ENCODE results near the gene DHCR7. TPM values are rescaled to one million over a fixed set of nuclear protein-coding genes. Genes with fewer than 3 reads are reported as not detected.

The DHCR7 gene
- total RNA-seq, 2 donors from 2014 or later, result 87.7 to 130 TPM

GRCh38 chr11:71432761-71433647, 15.2 kb downstream of the DHCR7 start:
- no peak overlapping the region for H3K4me3 Mint-ChIP-seq
- peaks cover 26% of the 10 kb centered on the region for H3K36me3 Mint-ChIP-seq (ENCODE audit: low read depth)
- Histone ChIP-seq H3K36me3 (ENCODE audit: control insufficient read depth, insufficient read depth, low read length) (peaks cover 19% of the 10 kb centered on the region), H3K9me3 (ENCODE audit: control insufficient read depth, low read length) (no peaks in the 10 kb centered on the region), H3K9ac (ENCODE audit: extremely low read depth, low read length, poor library complexity, severe bottlenecking) (no peak overlapping the region), H3K27ac (ENCODE audit: low read depth, low read length) (no peak overlapping the region), H3K27me3 (ENCODE audit: control insufficient read depth, insufficient read depth, low read length, poor library complexity, severe bottlenecking) (no peaks in the 10 kb centered on the region), H3K4me3 (ENCODE audit: low read length) (no peak overlapping the region), H3K4me1 (ENCODE audit: control insufficient read depth, insufficient read depth, low read length) (no peaks in the 10 kb centered on the region)
- TF ChIP-seq CTCF (conservative IDR thresholded peaks at IDR 0.05), result no peak
- H3K27ac Mint-ChIP-seq, result peak overlapping the region; percentile 29
- DNase-seq, result peak; percentile 40
- H3K9me3 Mint-ChIP-seq, result peaks cover 5% of the 10 kb centered on the region
- 95 to 100% methylated on average over 1 to 7 of the region's 7 CpGs for WGBS, 2 experiments (ENCODE audit: insufficient coverage in 1 of 2, insufficient read length in 1 of 2)
- peaks cover 1% of the 10 kb centered on the region for H3K27me3 Mint-ChIP-seq (ENCODE audit: insufficient read depth)
- H3K4me1 Mint-ChIP-seq, result no peaks in the 10 kb centered on the region

GRCh38 chr11:71431271-71431670, 16.9 kb downstream of the DHCR7 start:
- H3K9ac ChIP-seq (ENCODE audit: extremely low read depth, low read length, poor library complexity, severe bottlenecking), result no peak overlapping the region
- Mint-ChIP-seq H3K9me3 (peaks cover 5% of the 10 kb centered on the region), H3K4me1 (no peaks in the 10 kb centered on the region), H3K27me3 (ENCODE audit: insufficient read depth) (peaks cover 1% of the 10 kb centered on the region), H3K27ac (no peak overlapping the region), H3K4me3 (no peak overlapping the region), H3K36me3 (ENCODE audit: low read depth) (peaks cover 13% of the 10 kb centered on the region)
- H3K9me3 ChIP-seq (ENCODE audit: control insufficient read depth, low read length), result no peaks in the 10 kb centered on the region
- no peak overlapping the region for H3K27ac ChIP-seq (ENCODE audit: low read depth, low read length)
- H3K4me1 ChIP-seq (ENCODE audit: control insufficient read depth, insufficient read depth, low read length), result no peaks in the 10 kb centered on the region
- H3K27me3 ChIP-seq (ENCODE audit: control insufficient read depth, insufficient read depth, low read length, poor library complexity, severe bottlenecking), result no peaks in the 10 kb centered on the region
- 73 to 91% methylated on average over 3 to 7 of the region's 7 CpGs for WGBS, 2 experiments (ENCODE audit: insufficient coverage in 1 of 2, insufficient read length in 1 of 2)
- TF ChIP-seq CTCF (conservative IDR thresholded peaks at IDR 0.05), result no peak
- peaks cover 15% of the 10 kb centered on the region for H3K36me3 ChIP-seq (ENCODE audit: control insufficient read depth, insufficient read depth, low read length)
- no peak overlapping the region for H3K4me3 ChIP-seq (ENCODE audit: low read length)
- no peak for DNase-seq

- Histone ChIP-seq H3K4me3 (ENCODE audit: low read length) (no peak overlapping the region), H3K4me1 (ENCODE audit: control insufficient read depth, insufficient read depth, low read length) (no peaks in the 10 kb centered on the region), H3K9me3 (ENCODE audit: control insufficient read depth, low read length) (no peaks in the 10 kb centered on the region), H3K36me3 (ENCODE audit: control insufficient read depth, insufficient read depth, low read length) (peaks cover 8% of the 10 kb centered on the region), H3K27me3 (ENCODE audit: control insufficient read depth, insufficient read depth, low read length, poor library complexity, severe bottlenecking) (no peaks in the 10 kb centered on the region), H3K9ac (ENCODE audit: extremely low read depth, low read length, poor library complexity, severe bottlenecking) (no peak overlapping the region), H3K27ac (ENCODE audit: low read depth, low read length) (no peak overlapping the region)
- no peak overlapping the region for H3K4me3 Mint-ChIP-seq
- H3K9me3 Mint-ChIP-seq, result peaks cover 5% of the 10 kb centered on the region
- H3K4me1 Mint-ChIP-seq, result no peaks in the 10 kb centered on the region
- no peak overlapping the region for H3K27ac Mint-ChIP-seq
- DNase-seq, result no peak
- peaks cover 5% of the 10 kb centered on the region for H3K36me3 Mint-ChIP-seq (ENCODE audit: low read depth)
- H3K27me3 Mint-ChIP-seq (ENCODE audit: insufficient read depth), result peaks cover 1% of the 10 kb centered on the region
- TF ChIP-seq CTCF (conservative IDR thresholded peaks at IDR 0.05), result no peak
- 91 to 93% methylated on average over 9 of the region's 9 CpGs for WGBS, 2 experiments (ENCODE audit: insufficient coverage in 1 of 2, insufficient read length in 1 of 2)
Measured at GRCh38 chr11:71430166-71430565, 18.0 kb downstream of the DHCR7 start.
